HG02798 (cell line): ENCODE results near the gene DYTN.
A peak's percentile ranks its signal among the peaks of the same experiment; 100 is the strongest.
"Not testable (repeated sequence)": the region's sequence is repeated elsewhere in the genome, so short reads cannot be mapped to it uniquely, and the experiment has no call there.

Experiments used
- ATAC-seq: cut with Tn5 transposase; IDR thresholded peaks from one replicate; pipeline ENCODE4 v1.9.1; 2021; ENCODE audit warnings: mild to moderate bottlenecking; ENCODE audit not compliant: unreplicated experiment, poor library complexity

DYTN gene, protein sequence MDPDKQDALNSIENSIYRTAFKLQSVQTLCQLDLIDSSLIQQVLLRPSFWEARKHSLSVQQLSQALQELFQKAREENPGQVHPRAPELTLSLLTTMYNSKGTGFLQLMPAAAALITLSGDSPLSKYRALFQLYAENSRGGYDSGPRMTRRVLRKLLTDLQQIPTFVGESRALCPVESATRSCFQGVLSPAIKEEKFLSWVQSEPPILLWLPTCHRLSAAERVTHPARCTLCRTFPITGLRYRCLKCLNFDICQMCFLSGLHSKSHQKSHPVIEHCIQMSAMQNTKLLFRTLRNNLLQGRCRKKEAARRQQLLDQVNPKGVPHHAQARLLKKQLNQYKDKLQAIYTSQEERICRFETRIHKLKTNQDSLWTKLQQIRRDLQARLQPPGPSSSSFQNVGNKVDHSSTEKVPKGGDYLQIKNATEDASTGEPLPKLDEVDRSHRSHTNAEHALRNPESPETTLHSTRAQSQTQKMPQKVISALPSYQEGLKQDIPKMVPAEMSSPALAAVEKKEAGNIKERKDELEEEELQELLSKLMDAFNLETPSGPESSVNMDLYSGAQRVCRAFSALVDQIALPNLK

DNA sequence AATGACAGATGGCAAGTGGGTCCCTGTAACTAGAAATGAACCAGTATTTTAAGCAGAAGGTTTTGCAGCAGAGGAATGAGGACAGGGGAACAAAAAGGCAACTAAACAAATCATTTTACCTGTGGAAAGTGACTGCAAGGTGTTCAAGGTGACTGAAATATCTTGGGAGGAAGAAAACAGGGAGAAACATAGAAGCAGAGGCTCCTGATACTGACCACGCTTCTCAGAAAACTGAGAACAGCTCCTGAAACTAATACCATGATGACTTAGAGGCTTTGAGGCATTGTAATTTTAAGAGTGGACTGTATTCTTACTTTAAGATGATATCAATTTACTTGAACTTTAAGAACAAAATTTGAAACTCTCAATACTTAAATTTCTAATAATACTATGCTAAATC, at the start of gene DYTN:
DYTN (minus strand) TSS at position 101 of the 400 bp plus-strand sequence. CDS start 117 bp downstream, outside the sequence.
- ATAC-seq = peak; percentile 29

DNA sequence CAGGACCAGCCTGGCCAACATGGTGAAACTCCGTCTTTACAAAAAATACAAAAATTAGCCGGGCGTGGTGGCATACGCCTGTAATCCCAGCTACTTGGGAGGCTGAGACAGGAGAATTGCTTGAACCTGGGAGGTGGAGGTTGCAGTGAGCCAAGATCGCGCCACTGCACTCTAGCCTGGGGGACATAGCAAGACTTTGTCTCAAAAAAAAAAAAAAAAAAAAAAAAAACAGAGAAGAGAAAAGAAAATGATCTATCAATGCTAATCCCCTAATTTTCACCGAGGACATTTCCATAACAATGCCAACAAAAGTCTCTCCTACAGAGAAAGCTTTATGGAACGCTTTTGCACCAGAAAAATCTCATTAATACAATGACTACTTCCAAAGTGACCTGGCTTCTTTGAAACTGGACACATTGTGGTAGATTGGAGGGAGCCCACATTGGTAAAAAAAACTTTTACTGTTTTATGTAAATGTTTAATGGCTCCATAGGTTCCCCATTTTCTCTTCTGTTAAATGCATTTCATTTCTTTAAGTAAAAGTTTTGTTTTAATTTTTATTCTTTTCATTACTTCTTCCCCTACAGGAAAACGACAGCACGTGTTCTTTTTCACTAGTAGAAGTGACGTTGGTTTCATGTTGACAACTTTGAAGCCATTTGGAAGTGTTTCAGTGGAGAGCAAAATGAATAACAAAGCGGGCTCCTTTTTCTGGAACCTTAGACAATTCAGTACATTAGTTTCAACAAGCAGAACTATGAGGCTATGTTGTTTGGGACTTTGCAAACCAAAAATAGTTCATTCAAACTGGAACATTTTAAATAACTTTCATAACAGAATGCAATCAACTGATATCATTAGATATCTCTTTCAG, 48.1 kb upstream of the DYTN start:
- ATAC-seq = no peak

DNA sequence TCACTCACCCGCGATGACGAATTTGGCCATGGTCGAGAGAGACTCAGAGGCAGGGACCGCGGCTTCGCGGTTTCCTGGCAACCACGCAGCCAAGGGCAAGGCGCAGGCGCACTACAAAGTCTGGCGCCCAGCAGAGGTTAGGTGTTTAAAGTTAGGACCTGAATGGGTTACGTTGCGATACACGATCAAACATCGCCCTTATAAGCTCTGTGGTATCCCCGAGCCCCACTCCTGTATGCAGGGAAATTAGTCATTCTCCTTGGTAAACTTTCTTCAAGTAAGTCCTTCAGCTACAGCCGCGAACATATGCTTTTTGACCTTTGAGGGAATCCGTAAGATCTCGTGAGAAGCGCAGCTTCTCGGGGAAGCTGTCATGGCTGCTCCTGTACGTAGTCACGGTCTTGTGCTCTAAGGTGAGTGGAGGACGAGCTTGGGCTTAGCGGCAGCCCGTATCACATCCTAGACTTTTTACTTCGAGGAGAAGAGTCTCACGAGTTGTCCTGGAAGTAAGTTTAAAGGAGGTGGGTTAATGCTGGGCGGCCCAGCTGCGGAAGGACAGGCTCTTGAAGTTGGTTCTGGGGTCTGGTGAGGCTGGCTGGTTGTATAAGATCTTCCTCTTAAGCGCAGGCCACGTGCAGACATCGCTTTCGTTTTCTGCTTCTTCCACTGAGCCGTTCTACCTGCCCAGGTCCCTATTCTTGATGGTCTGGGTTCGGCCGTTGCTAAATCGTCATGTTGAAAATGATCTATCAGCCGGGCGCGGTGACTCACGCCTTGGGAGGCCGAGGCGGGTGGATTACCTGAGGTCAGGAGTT, 47.3 kb upstream of the DYTN start, which contains the start of the genes FASTKD2 and MDH1B:
FASTKD2 (plus strand) TSS at position 365 of the 815 bp plus-strand sequence. CDS start 1,088 bp downstream, outside the sequence.
MDH1B (minus strand) TSS at position 87 of the 815 bp plus-strand sequence; CDS start at position 30, 57 bp downstream.
- peak; percentile 96 for ATAC-seq

DNA sequence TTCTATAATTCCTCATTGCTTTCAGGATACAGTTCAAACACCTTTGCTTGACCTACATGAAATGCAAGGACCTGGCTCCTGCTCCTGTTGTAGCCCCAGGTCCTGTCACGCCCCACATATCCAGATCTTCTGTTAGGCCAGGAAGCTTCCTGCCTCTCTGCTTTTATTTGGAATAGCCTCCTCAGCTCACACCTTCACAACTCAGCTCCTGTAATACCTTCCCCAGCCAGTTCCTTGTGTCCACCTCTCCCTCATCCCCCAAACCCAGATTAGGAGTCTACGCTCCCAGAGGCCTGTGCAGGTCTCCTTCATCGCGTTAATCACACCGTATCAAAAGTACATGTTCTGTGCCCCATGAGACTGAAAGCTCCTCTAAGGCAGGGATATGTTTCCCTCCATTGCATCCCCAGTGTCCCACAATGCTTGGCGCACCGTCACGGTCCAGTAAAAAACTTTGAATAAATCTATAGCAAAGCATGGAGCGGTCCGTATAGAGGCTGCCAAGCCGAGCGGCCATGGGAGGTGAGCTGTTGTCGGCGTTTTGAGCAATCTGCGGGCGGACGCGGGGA, 46.6 kb upstream of the DYTN start:
- ATAC-seq = no peak

DNA sequence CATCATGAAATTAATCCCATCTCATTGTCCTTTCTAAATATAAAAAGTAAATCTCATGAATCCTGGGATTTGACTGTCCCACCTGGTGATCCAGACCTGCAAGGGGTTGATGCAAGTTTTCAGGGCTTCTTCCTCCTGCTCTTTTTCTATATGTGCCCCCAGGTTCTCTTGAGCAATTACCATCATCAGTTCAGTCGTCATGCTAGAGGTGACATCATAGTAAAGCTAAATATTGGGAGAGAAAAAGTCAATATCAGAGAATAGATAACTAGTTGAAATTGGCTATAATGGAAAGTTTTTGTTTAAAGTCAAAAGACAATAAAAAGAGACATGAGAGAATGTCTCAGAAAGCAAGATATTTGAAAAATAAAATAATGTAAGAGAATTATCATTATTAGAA, 38.6 kb upstream of the DYTN start:
- ATAC-seq = no peak

DNA sequence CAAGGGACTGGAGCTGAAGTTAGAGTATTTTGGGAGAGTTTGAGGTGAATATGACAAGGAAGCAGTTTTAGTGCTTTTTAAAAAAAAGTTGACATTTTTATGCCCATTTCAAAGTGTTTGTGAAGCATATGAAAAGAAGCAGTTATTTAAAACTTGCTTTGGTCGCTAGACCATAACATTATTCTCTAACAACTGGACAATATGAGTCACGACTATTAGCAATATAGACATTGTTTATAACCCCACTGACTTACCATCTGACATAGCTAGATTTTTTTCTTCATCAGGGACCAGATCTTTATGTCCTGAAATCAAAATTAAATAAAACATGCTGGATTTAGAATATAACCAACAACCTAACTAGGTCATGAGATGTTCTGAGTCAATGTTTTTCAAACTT, 22.6 kb upstream of the DYTN start:
- ATAC-seq = no peak

DNA sequence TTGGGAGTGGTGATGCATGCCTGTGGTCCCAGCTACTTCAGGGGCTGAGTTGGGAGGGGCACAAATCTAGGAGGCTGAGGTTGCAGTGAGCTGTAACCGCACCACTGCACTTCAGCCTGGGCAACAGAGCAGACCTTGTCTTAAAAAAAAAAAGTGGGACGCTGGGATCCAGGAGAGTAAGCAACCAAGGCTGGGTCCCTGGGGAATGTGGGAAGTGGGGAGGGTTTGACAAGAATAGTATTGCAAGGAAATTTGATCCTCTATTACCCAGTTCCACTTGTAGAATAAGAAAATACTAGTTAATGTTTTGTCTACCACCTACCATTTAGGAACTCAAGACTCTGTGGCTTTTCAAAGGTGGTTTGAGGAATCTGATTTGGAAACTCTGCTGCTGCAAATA, 21.1 kb upstream of the DYTN start:
- ATAC-seq = no peak

DNA sequence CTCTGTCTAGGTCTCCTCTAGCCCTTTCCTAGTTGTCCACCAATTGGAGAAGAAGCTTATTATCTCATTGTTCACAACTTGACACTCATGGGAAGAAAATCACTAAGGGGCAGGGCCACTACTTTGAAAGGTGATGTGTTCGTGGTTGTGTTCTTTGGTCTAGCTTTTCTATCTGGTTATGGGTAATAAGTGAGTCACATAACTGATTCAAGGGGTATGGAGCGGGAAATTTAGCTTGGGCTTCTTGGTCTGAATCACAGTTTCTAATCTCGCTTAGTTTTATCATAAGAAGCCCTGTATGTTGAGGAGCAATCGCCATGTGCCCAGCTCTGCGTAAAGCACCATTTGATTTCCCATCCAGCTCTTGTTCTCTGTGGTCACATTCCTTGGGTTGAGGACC, 18.7 kb upstream of the DYTN start:
- ATAC-seq = no peak

DNA sequence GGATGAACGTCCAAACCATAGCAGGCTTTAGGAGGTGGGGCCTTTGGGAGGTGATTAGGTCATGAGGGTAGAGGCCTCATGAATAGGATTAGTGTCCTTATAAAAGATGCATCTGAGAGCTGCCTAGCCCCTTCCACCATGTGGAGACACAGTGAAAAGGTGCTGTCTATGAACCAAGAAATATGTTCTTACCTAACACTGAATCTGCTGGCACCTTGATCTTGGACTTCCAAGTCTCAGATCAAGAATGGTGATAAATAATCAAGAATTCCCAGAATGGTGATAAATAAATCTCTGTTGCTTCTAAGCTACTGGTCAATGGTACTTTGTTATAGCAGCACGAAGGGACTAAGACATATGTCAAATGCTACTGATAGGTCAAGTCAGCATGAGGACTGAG, 15.1 kb upstream of the DYTN start:
- no peak for ATAC-seq

DNA sequence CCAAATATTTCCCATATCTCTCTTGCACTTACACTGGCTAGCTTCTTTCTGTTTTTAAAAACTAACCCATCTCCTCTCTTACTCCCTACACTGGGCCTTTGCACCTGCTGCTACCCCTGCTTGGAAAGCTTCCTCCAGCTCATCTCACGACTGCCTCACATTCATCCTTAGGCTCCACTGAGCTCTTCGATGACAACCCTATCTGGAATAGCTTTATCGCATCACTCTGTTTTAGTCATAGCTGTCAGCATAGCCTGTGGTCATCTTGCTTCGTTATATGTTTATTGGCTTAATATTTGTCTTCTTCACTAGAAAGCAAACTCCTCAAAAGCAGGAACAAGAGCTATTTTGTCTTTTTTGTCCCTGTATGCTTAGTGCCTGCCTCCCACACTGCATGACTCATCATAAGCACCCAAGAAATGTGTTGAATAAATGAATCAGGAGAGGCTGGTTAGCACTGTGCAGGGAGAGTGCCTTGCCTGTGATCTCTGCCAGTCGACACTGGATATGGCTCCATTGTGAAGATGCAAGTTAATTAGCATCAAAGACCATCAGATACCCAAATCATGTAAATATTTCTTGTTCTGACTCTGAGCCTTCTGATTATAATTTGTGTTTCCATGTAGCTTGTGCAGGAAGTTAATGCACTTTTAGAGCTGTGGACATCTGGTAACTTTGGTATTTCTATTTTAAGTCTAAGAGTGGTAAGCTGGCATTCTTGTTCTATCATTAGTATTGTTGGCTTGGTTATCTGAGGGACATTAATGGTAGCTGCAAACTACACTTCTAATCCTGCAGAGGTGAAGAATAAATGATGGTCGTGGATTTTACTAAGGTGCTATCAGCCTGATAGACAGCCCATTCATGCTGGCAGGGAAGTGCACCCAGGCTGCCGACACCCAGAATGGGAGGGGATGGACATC, 10.3 kb upstream of the DYTN start:
- ATAC-seq = no peak

DNA sequence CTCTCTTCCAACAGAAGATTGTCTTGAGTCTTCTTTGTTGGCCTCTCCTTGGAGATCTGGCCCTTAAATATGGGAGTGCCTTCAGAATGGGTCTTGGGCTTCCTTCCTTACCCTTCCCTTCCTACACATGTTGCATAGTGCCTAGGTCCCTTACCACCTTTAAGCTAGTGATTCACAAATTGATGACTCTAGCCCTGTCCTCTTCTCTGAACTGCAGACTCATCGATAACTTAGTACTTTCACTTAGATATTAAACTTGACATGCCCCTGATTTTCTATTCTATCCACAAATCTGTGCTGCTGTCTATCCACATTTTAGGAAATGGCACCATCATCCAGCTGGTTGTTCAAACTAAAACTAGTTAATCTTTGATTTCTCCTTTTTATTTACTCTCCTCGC, 9.1 kb upstream of the DYTN start:
- ATAC-seq = no peak

DNA sequence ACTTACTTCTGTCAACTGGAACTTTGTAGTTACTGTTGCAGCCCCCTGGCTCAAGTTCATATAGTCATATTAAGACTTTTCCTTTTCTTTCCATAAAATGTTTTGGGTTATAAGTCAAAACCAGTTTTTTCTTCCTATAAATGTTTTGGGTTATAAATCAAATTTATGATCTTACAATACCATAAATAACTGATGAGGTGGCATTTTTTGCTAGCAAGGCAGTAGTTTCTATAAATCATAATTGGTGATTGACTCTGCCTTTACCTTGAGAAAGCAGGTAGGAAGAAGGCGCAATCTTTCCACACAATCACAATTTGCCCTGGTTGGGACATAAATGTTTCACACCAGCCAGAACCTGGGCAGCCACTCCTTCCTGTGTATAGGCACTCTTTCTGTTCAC, 5.1 kb upstream of the DYTN start:
- no peak for ATAC-seq

DNA sequence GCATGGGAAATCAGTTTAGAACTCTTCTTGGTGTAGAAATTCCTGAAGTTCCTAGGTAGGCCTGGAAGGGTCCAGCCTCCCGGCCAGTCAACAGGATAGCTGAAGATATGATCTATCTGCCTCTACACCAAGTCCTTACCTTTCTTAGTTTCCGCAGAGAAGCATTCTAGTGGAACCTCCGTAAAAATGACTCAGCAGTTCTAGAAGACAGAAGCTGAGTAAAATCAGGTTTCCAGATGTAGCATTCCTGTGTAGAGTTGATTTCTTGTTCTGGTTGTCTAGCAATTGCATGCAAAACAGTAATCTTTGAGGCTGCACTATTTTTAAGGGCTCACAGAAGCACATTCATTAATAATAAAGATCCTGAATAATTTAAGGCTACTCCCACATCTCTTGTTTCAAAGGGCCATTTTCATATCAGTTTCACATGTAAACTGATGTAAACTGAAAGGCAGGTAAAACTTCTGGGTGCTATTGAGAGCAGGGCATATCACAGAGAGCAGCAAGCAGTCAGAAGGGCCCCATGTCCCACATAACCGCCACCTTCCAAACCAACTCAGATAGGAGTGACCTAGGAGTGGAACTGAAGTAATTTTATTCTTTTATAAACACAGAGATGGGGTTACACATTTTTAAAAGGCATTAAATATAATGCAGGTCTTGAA, 3.2 kb upstream of the DYTN start:
- ATAC-seq = peak; percentile 66

DNA sequence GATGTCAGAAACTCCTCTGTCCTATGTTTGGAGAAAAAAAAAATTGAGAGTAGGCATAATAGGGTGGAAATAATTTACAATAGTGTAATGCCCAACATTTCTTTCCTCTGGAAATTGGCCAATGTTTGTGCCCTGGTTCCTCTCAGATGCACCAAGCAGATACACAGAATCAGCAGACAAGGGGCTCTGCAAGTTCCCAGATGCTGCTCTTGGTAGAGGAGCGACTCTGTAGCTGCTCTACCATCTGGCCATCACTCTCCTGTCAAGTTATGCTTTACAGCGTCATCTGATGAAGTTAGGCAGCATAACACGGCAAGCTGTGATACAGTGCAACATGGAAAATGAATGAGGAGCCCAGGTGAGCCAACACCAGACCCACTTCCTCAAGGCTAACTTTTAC, 1.6 kb downstream of the DYTN start:
- no peak for ATAC-seq

DNA sequence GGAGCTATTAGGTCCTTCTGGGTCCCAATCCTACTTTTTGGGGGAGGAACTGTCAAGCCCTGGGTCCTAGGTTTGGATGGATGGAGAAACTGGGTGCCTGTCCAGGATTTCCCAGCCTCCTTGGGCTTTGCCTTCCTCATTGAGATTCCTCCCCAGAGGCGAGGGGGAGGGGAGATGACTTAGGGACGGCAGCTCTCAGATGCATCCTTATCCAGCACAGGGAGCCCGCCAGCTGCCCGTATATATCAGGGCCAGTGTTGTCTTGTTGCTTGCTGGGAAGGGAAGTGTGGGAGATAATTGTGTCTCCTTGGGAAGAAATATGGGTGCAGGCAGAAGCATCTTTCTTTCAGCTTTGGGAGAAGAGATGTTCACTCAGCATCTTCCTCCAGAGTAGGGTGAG, 3.0 kb downstream of the DYTN start:
- not testable (repeated sequence) for ATAC-seq

DNA sequence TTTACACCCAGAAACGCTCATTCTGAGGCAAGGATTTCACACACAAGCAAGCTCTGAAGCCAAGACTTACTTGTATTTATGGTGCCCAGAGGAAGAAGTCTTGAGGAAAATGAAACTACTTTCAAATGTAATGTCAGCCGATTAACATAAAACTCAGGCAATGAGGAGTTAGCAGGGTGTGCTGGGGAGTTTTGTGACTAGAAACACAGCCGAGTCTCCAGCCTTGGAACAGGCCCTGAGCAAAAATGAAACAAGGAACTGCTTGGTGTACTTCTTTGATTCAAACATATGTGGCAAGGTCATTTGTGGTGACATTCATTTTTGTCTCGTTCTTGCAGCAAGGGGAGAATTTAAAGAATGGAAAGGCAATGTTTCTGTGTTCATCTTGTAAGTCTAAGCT, 4.5 kb downstream of the DYTN start:
- ATAC-seq = peak; percentile 69

DNA sequence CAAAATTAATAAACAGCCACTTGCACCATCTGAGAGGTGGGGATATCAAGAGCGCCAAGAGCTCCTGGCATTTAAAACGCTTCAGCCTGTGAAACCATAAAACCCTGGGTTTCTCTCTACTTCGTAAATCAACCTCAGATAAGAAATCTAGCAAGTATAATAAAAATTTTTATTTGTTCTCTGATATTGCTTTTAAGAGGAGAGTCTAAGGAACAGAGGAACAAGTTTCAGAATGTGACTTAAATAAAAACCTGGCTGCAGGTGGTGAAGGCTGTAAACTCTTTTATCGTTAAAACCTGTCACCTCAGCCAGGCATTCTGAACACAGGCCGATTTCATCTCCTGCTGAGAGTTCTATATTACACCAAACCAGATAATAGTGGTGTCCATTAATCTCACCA, 9.9 kb downstream of the DYTN start:
- ATAC-seq = no peak

DNA sequence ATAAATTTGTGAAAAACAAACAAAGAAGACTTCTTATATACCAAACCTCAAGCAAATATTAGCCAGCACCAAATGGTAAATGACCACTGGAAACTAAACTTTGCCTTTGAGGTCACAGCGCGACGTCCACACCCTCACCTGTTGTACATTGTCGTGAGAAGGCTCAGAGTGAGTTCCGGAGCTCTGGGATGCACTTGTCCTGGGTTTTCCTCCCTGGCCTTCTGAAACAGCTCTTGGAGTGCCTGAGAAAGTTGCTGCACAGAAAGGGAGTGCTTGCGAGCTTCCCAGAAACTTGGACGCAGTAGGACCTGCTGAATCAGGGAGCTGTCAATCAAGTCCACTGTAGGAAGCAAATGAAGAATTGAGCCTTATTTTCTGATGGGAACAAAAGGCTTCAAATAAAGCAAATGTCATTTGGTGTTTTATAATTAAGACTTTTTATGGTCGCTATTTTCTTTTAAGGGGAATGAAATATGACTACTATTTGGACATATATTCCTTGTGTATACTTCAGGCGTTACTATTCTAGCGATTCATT, 11.0 kb downstream of the DYTN start:
- no peak for ATAC-seq
